Subcutaneous abdominal adipose tissue (tissue), 5 donors: Measurements from ENCODE around the gene IHH.
A peak's percentile ranks its signal among the peaks of the same experiment; 100 is the strongest.

ENCODE experiments used
- H3K27ac ChIP-seq: one replicate; pipeline ENCODE4 v1.7.0; 2013; ENCODE audit warnings: low read depth, mild to moderate bottlenecking, inconsistent platforms, low read length, moderate library complexity
- H3K27me3 ChIP-seq, 5 donors: one replicate each; pipeline ENCODE4 v1.7.0; 2013; ENCODE audit warnings: low read length in 5 of 5, inconsistent platforms in 1 of 5; ENCODE audit not compliant: control insufficient read depth in 5 of 5, insufficient read depth in 4 of 5
- H3K36me3 ChIP-seq, 5 donors: one replicate each; pipeline ENCODE4 v1.7.0; 2013; ENCODE audit warnings: low read length in 5 of 5; ENCODE audit not compliant: control insufficient read depth in 5 of 5, insufficient read depth in 5 of 5
- H3K4me1 ChIP-seq, 5 donors: one replicate each; pipeline ENCODE4 v1.7.0; 2013; ENCODE audit warnings: low read length in 5 of 5, mild to moderate bottlenecking in 3 of 5, moderate library complexity in 1 of 5; ENCODE audit not compliant: control insufficient read depth in 5 of 5, insufficient read depth in 5 of 5
- H3K4me3 ChIP-seq, 5 donors: one replicate each; pipeline ENCODE4 v1.7.0; 2013; ENCODE audit warnings: low read length in 5 of 5, low read depth in 1 of 5
- H3K9ac ChIP-seq, 5 donors: one replicate each; pipeline ENCODE4 v1.7.0; 2013; ENCODE audit warnings: low read length in 5 of 5, mild to moderate bottlenecking in 4 of 5, moderate library complexity in 3 of 5
- H3K9me3 ChIP-seq, 5 donors: one replicate each; pipeline ENCODE4 v1.7.0; 2013; ENCODE audit warnings: low read length in 5 of 5; ENCODE audit not compliant: control insufficient read depth in 5 of 5
- donor health status: healthy.
- donor health status: healthy.
- donor health status: healthy.
- donor health status: healthy.
- donor health status: healthy.

IHH gene

GRCh38 chr2:219042157-219042556, 18.6 kb downstream of the IHH start:
- Histone ChIP-seq H3K36me3 (no peaks in the 10 kb centered on the region), H3K9me3 (no peaks in the 10 kb centered on the region), H3K4me1 (peaks cover 0 to 6% (median 5%) of the 10 kb centered on the region in 5 donors), H3K27ac (no peak overlapping the region), H3K4me3 (no peak overlapping the region), H3K9ac (no peak overlapping the region), H3K27me3 (peaks cover 17 to 51% (median 41%) of the 10 kb centered on the region in 5 donors)

GRCh38 chr2:219041252-219041651, 19.5 kb downstream of the IHH start, which contains the start of gene CFAP65:
Gene CFAP65, minus strand, starts transcription at chr2:219041516. Its CDS starts 2,468 bp downstream, at chr2:219039048.
- peaks cover 0 to 6% (median 5%) of the 10 kb centered on the region in 5 donors for H3K4me1 ChIP-seq
- H3K9me3 ChIP-seq: no peaks in the 10 kb centered on the region
- H3K36me3 ChIP-seq: no peaks in the 10 kb centered on the region
- peaks cover 17 to 51% (median 41%) of the 10 kb centered on the region in 5 donors for H3K27me3 ChIP-seq
- H3K27ac ChIP-seq: no peak within 1 kb of the TSS
- H3K4me3 ChIP-seq: peak within 1 kb of the TSS; percentile 24 to 56 (median 42)
- H3K9ac ChIP-seq: no peak within 1 kb of the TSS

GRCh38 chr2:219038600-219038999, 22.1 kb downstream of the IHH start:
- Histone ChIP-seq H3K27me3 (peaks cover 23 to 47% (median 35%) of the 10 kb centered on the region in 5 donors), H3K9ac (no peak overlapping the region), H3K4me1 (peaks cover 0 to 6% (median 5%) of the 10 kb centered on the region in 5 donors), H3K4me3 (no peak overlapping the region), H3K27ac (no peak overlapping the region), H3K36me3 (no peaks in the 10 kb centered on the region), H3K9me3 (no peaks in the 10 kb centered on the region)

GRCh38 chr2:219037783-219038499, 22.8 kb downstream of the IHH start:
- Histone ChIP-seq H3K4me1 (peaks cover 0 to 6% (median 5%) of the 10 kb centered on the region in 5 donors), H3K27me3 (peaks cover 19 to 41% (median 33%) of the 10 kb centered on the region in 5 donors), H3K9me3 (no peaks in the 10 kb centered on the region), H3K36me3 (no peaks in the 10 kb centered on the region), H3K4me3 (no peak overlapping the region), H3K27ac (no peak overlapping the region), H3K9ac (no peak overlapping the region)

- H3K27me3 ChIP-seq: peaks cover 19 to 36% (median 30%) of the 10 kb centered on the region in 5 donors
Observed at GRCh38 chr2:219035942-219036341, 24.8 kb downstream of the IHH start.

GRCh38 chr2:219034823-219035222, 25.9 kb downstream of the IHH start:
- Histone ChIP-seq H3K27ac (no peak overlapping the region), H3K36me3 (no peaks in the 10 kb centered on the region), H3K4me3 (no peak overlapping the region), H3K9me3 (no peaks in the 10 kb centered on the region), H3K4me1 (no peaks in the 10 kb centered on the region), H3K27me3 (peaks cover 21 to 41% (median 29%) of the 10 kb centered on the region in 5 donors), H3K9ac (no peak overlapping the region)

More at GRCh38 chr2:219035942-219036341, 24.8 kb downstream of the IHH start:
- Histone ChIP-seq H3K9me3 (no peaks in the 10 kb centered on the region), H3K36me3 (no peaks in the 10 kb centered on the region), H3K27ac (no peak overlapping the region), H3K9ac (no peak overlapping the region), H3K4me3 (no peak overlapping the region), H3K4me1 (no peaks in the 10 kb centered on the region)

GRCh38 chr2:219032051-219032745, 28.5 kb downstream of the IHH start:
- Histone ChIP-seq H3K9ac (no peak overlapping the region), H3K9me3 (no peaks in the 10 kb centered on the region), H3K27ac (no peak overlapping the region), H3K36me3 (no peaks in the 10 kb centered on the region), H3K27me3 (peaks cover 16 to 35% (median 25%) of the 10 kb centered on the region in 5 donors), H3K4me3 (no peak overlapping the region), H3K4me1 (no peaks in the 10 kb centered on the region)

- Histone ChIP-seq H3K4me1 (no peaks in the 10 kb centered on the region), H3K27ac (no peak overlapping the region), H3K36me3 (no peaks in the 10 kb centered on the region), H3K9me3 (no peaks in the 10 kb centered on the region), H3K9ac (no peak overlapping the region), H3K4me3 (no peak overlapping the region), H3K27me3 (peaks cover 16 to 35% (median 24%) of the 10 kb centered on the region in 5 donors)
Observed at GRCh38 chr2:219031005-219031738, 29.5 kb downstream of the IHH start.

- no peak overlapping the region for H3K27ac ChIP-seq
- H3K36me3 ChIP-seq: no peaks in the 10 kb centered on the region
- no peak overlapping the region for H3K9ac ChIP-seq
- no peak overlapping the region for H3K4me3 ChIP-seq
- no peaks in the 10 kb centered on the region for H3K9me3 ChIP-seq
- H3K27me3 ChIP-seq: peaks cover 16 to 34% (median 20%) of the 10 kb centered on the region in 5 donors
- no peaks in the 10 kb centered on the region for H3K4me1 ChIP-seq
Observed at GRCh38 chr2:219030177-219030940, 30.4 kb downstream of the IHH start.
